ENCODE data around the gene IFNL3.
"Not testable (repeated sequence)": the region's sequence is repeated elsewhere in the genome, so short reads cannot be mapped to it uniquely, and the experiment has no call there.

The IFNL3 gene

DNA sequence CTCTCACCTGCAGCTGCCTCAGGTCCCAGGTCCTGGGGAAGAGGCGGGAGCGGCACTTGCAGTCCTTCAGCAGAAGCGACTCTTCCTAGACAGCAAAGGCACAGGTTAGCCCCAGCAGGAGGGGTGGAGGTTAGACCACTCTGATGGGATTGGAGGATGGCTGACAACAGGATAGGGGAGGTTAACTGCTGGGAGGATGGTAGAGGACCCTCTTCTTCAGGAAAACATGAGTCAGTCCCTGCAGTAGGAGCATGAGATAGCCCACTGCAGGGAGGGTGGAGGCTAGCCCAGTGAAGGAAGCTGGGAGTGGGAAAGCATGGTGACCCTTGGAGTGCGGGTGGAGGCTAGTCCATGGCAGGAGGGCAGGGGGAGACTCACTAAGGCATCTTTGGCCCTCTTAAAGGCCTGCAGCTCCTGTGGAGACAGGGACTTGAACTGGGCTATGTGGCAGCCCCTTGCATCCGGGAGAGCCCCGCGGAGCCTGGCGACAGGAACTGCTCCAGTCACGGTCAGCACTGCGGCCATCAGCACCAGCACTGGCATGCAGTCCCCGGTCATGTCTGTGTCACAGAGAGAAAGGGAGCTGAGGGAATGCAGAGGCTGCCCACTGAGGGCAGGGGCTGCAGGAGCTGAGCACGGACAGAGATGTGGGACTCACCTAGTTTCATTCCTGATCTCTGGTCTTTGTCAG, at the start of gene IFNL3:
IFNL3 (minus strand) TSS at position 597 of the 691 bp plus-strand sequence; CDS start at position 558, 39 bp downstream.
- not testable (repeated sequence) for DNase-seq

DNA sequence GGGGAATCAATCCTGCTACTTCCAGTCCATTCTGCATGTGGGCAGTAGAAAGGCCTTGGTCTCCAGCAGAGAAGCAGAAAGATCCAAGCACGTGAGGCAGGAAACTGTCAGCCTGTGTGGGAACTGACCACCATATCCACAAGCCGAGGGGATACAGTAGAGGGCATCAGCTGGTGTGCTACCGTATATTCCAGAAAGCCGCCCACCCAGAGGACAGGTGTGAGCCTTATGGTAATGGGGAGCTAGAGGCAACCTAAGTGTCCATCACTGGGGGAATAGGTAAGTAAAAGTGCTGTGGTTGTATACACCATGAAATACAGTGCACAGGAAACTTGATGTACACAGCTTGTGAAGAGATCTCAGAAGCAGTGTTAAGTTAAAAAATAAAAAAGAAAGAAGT, 48.6 kb upstream of the IFNL3 start:
- no peak for DNase-seq

DNA sequence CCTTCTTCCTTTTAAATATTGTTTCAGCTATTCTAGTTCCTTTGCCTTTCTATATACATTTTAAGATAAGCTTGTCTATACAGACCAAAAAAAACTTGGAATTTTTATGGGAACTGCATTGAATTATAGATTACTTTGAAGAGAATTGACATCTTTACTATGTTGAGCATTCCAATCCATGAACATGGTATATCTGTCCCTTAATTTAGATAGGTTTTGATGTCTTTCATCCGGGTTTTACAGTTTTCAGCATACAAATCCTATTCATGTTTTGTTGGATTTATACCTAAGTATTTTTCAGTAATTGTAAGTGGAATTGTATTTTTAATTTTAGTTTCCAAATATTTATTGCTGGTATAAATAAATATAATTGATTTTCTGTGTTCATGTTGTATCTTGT, 39.2 kb upstream of the IFNL3 start:
- DNase-seq = no peak

DNA sequence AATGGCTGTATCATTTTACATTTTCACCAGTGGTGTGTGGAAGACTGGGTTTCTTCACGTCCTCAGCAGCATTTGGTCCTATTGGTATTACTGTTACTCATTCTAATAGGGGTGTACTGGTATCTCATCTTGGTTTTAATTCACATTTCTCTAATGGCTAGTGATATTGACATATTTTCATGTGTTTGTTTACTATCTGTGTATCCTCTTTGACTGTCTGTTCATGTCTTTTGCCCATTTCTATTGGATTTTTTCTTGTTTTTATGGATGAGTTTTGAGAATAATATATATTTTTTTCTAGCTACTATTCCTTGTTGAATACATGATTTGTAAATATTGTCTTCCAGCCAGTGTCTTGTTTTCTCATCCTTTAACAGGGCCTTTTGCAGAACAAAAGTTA, 37.2 kb upstream of the IFNL3 start:
- DNase-seq = no peak

DNA sequence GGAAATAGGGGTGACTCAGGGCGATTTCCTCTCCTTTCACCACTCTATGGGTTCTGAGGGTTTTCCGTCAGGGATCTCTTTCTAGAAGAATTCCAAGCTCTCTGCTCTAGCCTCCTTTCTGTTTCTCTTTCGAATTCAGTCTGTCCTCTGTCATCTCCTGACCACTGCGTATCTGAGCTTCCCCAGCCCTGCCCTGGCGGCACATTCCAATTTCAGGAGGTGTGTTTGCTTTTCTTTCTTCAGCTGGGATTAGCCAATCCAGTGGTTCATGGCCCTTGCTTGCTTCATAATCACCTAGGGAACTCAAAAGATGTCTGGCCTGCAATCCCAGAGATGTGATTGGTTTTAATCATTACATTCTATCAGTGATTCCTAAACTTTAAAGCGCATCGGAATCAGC, 32.8 kb upstream of the IFNL3 start:
- no peak for DNase-seq

DNA sequence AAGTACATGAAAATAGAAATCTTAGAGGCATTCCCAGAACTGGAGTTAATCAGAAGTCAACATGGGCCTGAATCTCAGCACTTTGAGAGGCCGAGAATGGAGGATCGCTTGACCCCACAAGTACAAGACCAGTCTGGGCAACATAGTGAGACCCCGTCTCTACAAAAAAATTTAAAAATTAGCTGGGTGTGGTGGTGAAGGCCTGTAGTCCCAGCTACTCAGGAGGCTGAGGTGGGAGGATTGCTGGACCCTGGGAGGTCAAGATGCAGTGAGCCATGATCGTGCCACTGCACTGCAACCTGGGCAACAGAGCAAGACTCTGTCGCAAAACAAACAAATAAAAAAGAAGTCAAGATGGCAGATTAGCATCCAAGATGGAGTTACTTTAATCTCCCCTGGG, 31.9 kb upstream of the IFNL3 start:
- DNase-seq = no peak

DNA sequence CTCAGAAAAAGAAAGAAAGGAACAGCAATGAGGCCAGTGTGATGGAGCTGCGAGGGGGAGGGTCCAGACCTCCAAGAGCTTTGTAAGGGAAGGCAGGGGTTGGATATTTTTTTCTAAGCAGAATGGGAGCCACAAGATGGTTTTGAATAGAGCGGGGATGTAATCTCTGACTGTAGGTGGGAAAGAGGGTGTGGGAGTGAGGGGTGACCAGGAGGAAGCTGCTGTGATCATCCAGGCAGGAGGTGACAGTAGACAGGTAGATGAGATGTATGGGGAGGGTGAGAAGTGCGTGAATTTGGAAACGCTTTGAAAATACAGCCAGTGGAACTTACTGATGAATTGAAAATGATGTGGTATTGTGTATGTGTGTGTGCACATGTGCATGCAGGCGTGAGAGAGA, 30.8 kb upstream of the IFNL3 start:
- no peak for DNase-seq

DNA sequence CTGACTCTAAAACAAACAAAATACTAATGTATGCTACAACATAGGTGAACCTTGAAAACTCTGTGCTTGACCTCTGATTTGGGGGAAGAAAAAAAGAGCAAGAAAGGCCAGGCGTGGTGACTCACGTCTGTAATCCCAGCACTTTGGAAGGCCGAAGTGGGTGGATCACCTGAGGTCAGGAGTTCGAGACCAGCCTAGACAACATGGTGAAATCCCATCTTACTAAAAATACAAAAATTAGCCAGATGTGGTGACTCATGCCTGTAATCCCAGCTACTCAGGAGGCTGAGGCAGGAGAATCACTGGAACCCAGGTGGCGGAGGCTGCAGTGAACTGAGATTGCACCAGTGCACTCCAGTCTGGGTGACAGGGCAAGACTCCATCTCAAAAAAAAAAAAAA, 29.1 kb upstream of the IFNL3 start:
- DNase-seq = not testable (repeated sequence)

DNA sequence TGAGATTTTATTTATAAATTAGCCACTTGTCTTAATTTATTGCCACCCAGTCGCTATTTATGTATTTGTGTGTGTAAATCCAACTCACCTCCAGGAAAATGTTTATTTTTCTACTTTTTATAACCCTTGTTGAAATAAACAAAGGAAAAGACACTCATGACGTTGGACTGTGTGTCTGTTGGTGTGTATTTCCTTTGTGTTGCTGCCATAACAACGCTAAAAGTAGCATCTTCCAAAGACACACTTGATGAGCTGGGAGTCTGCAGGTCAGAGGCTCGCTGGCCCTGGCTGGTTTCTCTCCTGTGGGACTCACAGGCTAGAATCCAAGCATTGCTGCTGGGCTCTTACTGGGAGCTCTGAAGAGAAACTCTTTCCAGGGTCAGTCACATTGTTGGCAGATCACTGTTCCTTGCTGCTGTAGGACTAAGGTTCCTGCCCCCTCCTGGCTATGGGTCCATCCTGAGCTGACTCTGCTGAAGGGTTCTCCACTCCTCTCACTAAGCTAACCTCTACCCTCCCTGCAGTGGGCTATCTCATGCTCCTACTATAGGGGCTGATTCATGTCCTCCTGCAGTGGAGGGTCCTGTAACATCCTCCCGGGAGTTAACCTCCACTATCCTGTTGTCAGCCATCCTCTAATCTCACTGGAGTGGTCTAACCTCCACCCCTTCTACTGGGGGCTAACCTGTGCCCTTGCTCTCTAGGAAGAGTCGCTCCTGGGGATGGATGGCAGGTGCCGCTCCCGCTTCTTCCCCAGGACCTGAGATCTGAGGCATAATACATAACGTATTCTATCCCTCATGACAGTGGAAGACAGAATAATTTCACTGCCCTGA, 25.4 kb upstream of the IFNL3 start:
- DNase-seq = no peak

DNA sequence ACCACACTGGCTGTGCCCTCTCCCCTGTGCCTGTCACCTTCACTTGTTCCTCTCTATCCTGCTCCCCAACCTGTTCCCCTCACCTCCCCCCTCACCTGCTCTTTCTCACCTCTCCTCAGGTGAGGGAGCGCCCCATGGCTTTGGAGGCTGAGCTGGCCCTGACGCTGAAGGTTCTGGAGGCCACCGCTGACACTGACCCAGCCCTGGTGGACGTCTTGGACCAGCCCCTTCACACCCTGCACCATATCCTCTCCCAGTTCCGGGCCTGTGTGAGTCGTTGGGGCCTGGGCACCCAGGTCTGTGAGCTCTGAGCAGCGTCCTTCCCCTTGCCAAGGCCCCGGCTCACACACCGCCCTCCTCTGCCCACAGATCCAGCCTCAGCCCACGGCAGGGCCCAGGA, 24.6 kb upstream of the IFNL3 start:
- not testable (repeated sequence) for DNase-seq

DNA sequence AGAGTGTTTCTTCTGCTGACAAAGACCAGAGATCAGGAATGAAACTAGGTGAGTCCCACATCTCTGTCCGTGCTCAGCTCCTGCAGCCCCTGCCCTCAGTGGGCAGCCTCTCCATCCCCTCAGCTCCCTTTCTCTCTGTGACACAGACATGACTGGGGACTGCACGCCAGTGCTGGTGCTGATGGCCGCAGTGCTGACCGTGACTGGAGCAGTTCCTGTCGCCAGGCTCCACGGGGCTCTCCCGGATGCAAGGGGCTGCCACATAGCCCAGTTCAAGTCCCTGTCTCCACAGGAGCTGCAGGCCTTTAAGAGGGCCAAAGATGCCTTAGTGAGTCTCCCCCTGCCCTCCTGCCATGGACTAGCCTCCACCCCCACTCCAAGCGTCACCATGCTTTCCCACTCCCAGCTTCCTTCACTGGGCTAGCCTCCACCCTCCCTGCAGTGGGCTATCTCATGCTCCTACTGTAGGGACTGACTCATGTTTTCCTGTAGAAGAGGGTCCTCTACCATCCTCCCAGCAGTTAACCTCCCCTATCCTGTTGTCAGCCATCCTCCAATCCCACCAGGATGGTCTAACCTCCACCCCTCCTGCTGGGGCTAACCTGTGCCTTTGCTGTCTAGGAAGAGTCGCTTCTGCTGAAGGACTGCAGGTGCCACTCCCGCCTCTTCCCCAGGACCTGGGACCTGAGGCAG, 23.9 kb upstream of the IFNL3 start:
- not testable (repeated sequence) for DNase-seq

DNA sequence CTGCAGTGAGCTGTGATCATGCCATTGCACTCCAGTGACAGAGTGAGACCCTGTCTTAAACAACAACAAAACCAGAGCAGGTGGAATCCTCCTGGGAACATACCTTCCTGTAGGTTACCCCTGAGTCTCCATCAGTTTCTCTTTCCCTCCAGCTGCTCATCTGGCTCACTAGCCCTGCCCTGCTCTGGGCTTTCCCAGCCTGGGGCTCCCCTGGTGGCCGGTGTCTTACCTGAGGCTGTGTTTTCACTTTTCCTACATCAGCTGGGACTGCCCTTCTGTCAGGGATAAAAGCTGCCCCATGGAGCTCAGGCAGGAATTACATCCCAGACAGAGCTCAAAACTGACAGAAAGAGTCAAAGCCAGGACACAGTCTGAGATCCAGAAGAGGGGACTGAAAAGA, 23.3 kb upstream of the IFNL3 start, which contains the start of gene IFNL2:
IFNL2 (plus strand) TSS at position 312 of the 400 bp plus-strand sequence. CDS start 173 bp downstream, outside the sequence.
- DNase-seq = not testable (repeated sequence)

DNA sequence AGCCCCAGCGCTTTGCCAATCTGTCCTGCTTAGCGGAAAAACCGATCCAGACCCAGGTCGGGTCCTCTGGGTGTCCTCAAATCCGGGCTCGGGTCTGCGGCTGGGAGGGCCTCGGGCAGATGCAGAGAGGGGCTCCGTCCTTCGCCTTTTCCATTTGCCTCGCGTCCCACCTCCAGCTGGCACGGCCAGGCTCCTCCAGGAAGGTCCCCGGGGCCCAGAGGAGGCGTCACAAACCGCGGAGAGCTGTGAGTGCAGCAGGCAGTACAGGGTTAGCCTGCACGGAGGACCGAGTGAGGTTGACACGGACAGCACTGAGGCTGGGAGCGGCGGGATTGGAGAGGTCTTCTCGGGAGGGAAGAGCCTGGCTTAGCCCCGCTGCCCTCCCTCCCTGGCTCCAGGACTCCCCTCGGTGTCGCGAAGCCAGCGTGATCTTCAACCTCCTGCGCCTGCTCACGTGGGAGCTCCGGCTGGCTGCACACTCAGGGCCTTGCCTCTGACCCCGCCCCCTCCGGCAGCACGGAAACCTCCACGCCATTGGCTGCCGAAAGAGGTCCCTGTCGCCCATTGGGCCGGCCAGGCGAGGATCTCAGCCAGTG, 20.6 kb upstream of the IFNL3 start:
- DNase-seq = no peak

DNA sequence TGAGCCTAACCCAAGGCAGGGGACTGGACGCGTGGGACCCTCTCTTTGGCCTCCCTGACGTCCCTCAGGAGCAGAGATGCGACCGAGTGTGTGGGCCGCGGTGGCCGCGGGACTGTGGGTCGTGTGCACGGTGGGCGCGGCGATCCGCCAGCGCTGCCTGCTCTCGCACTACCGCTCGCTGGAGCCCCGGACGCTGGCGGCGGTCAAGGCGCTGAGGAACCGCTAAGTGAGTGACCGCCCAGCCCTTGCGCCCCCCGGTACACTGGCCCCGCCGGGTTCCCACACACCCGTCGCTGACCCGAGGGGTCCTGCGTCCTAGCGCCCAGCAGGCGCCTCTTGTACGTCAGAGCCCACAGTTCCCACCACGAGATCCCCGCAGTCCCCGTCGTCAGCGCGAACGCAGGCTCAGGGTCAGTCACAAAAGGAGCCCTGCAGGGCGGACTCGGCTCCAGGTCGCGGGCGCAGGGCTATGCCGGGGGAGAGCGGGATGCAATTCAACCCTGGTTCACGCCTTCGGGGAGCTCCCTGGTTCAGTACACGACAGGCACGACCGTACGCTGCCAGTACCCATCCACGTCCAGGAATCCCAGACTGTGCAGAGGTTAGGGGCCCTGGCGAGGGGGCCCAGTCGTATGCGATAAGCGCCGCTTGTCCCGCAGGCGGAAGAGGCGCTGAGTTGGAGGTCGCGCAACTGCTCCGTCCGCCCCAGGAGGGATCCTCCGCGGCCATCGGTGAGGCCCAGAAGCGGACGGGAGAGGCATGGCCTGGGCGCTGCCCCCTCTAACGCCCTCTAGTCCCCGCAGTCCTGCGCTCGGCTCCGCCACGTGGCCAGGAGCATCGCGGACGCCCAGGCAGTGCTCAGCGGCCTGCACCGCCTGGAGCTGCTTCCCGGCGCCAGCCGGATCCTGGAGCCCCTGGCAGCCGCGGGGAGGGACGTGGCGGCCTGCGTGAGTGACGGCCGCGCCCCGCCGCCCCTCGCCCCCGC, 19.8 kb upstream of the IFNL3 start:
- DNase-seq = no peak

DNA sequence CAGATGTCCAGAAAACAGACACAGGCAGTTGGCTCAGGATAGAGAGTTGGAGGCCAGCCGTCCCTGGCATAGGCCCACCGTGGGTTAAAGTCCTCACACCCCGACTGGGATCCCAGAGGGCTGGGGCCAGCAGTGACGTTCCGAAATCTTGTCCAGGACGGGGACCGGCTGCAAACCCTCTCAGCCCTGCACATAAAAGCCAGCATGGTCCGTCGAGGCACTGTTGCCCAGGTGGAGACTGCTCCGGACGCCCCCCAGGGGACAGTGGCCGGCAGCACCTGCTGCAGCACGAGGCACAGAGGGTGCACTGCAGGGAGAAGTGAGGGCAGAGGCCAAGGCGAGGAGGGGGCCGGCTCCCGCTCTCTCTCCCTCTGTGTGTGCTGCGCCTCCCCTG, 19.1 kb upstream of the IFNL3 start:
- no peak for DNase-seq

DNA sequence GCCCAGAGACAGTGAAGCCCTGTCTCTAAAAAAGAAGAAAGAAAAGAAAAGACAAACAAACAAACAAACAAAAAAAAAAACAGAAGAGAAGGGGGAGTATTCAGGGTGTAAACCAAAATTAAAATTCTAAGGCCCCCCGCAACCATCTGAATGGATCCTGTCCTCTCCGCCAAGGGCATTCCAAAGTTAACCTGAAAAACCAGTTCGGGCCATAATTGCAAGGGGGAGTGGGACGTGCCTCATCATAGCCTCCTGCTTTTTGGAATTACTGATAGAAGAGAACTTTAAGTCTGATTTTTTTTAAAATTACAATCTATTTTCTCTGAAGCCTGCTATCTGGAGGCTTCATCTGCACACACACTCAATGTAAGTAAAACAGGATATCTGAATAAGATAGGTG, 17.7 kb upstream of the IFNL3 start:
- no peak for DNase-seq

DNA sequence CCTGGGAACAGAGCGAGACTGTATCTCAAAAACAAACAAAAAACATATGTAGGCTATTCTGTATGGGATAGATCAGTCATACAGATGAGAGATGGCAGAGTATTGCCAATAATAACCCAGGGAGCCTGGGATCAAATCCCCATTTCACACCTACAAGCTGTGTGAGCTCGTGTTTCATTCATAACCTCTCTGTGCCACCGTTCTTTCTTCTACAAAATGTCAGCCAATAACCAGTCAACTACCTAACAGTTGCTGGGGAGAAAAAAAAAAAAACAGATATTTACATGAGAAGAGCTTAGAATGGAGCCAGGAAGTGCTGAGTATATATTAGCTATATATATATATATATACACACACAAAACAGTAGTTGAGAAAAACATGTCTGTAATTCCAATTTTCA, 16.9 kb upstream of the IFNL3 start:
- DNase-seq = no peak

DNA sequence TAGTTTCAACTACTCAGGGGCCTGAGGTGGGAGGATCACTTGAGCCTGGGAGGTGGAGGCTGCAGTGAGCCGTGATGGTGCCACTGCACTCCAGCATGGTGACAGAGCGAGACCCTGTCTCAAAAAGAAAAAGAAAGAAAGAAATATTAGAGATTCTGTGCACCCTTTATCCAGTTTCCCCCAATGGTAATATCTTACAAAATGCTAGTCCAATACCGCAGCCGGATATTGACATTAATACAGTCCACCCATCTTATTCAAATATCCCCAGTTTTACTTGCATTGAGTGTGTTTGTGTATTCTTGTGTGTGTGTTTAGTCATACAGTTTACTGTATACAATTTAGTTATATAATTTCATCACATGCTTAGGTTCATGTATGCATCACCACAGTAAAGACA, 12.4 kb upstream of the IFNL3 start:
- no peak for DNase-seq

DNA sequence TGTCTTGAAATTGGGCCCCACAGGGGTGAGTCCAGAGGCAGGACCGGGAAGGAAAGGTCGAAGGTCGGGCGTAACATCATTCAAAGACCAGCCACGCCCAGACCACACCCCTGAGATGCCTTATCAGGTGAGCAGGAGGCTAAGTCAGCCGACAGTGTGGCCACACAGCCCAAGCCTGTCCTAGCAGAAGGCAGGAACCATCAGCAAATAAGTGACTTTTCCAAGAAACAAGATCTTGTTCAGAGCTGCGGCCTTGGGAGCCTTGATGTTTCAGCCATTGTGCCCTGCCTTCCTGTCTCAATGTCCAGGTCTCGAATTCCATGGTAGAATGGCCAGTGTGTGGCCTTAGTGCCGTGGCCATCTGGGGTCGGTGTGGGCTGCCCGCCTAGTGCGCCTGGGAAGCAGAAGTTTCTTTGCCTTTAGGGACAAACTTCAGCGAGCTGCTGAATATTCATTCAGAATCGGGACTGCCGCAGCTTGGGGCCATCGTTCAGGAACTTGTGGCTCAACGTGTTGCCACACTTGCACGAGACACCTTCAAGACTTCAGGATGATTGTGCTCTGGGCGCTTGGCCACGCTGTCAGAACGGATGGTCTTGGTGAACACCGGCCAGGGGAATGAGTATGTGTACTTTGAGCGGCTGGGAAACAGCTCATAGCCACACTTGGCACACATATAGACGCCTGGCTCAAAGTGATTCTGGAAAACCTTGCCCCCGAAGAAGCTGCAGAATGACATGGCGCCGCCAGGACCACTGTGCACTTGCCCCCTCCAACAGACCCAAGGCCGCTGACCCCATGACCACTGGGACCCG, 9.9 kb upstream of the IFNL3 start:
- DNase-seq = no peak

DNA sequence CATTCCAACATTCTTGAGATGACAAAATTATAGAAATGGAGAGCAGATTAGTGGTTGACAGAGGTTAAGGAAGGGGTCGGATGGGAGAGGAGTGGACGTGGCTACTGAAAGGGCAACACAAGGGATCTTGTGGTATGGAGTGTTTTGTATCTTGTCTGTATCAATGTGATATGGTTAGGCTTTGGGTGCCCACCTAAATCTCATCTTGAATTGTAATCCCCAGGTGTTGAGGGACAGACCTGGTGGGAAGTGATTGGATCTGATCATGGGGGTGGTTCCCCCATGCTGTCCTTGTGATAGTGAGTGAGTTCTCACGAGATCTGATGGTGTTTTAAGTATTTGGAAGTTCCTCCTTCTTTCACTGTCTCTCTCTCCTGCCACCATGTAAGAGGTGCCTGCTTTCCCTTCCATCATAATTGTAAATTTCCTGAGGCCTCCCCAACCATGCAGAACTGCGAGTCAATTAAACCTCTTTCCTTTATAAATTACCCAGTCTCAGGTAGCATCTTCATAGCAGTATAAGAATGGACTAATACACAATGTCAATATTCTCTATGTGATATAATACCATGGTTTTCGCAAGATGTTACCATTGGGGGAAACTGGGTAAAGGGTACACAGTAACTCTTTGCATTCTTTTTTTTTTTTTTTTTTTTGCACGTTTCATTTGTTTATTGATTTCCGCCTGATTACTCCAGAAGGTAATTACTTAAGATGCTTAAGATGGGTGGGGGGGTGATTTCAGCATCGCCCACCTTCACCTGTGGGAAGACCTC, 8.8 kb upstream of the IFNL3 start:
- DNase-seq = no peak

Measured in stimulated activated naive CD4-positive, alpha-beta T cell treated with Interleukin-2 at 50 U/mL for 16 hours (primary cell).